Endodermal cell (in vitro differentiated cells): Measurements from ENCODE around the gene GHRL. TPM values are rescaled to one million over a fixed set of nuclear protein-coding genes. Genes with fewer than 3 reads are reported as not detected.

Source experiments
- DNase-seq: peaks from one replicate; pipeline ENCODE4 v3.0.0-alpha.2; 2017
- H3K27ac ChIP-seq: 2 replicates; pipeline ENCODE4 v1.5.1; 2013; ENCODE audit warnings: mild to moderate bottlenecking, low read depth, low read length, moderate library complexity
- H3K27me3 ChIP-seq: 2 replicates; pipeline ENCODE4 v1.6.1; 2013; ENCODE audit warnings: mild to moderate bottlenecking, low read length, moderate library complexity; ENCODE audit not compliant: insufficient read depth, control insufficient read depth, poor library complexity, severe bottlenecking
- H3K36me3 ChIP-seq: 2 replicates; pipeline ENCODE4 v1.7.0; 2013; ENCODE audit warnings: mild to moderate bottlenecking, low read length, moderate library complexity; ENCODE audit not compliant: control insufficient read depth, insufficient read depth
- H3K4me1 ChIP-seq: one replicate; pipeline ENCODE4 v1.7.0; 2013; ENCODE audit warnings: low read length; ENCODE audit not compliant: control insufficient read depth, insufficient read depth
- H3K4me3 ChIP-seq: 2 replicates; pipeline ENCODE4 v1.5.1; 2013; ENCODE audit warnings: mild to moderate bottlenecking, low read length, moderate library complexity
- H3K9ac ChIP-seq: 2 replicates; pipeline ENCODE4 v1.6.1; 2013; ENCODE audit warnings: mild to moderate bottlenecking, low read length, moderate library complexity; ENCODE audit not compliant: poor library complexity, severe bottlenecking; ENCODE audit errors: extremely low read depth
- H3K9me3 ChIP-seq: 2 replicates; pipeline ENCODE4 v1.6.1; 2013; ENCODE audit warnings: mild to moderate bottlenecking, low read length, moderate library complexity; ENCODE audit not compliant: control insufficient read depth
- H3K27ac Mint-ChIP-seq: 2 replicates; pipeline ENCODE4 v1.8.0; 2020; ENCODE audit warnings: mixed read lengths
- H3K27me3 Mint-ChIP-seq: 2 replicates; pipeline ENCODE4 v1.8.0; 2021; ENCODE audit warnings: mild to moderate bottlenecking, mixed read lengths; ENCODE audit not compliant: insufficient read depth
- H3K36me3 Mint-ChIP-seq: 2 replicates; pipeline ENCODE4 v1.8.0; 2020; ENCODE audit warnings: low read depth, mixed read lengths
- H3K4me1 Mint-ChIP-seq: 2 replicates; pipeline ENCODE4 v1.8.0; 2020; ENCODE audit warnings: mixed read lengths
- H3K4me3 Mint-ChIP-seq: 2 replicates; pipeline ENCODE4 v1.8.0; 2020; ENCODE audit warnings: mild to moderate bottlenecking, moderate library complexity, mixed read lengths
- H3K9me3 Mint-ChIP-seq: 2 replicates; pipeline ENCODE4 v1.8.0; 2020; ENCODE audit warnings: mild to moderate bottlenecking, mixed read lengths
- CTCF ChIP-seq: fragments of 200-600 bp; sonication (generic); conservative IDR thresholded peaks from 2 replicates; pipeline ENCODE4 v1.5.0; 2021; ENCODE audit warnings: antibody characterized with exemption, mild to moderate bottlenecking
- WGBS, 2 experiments: methylation state at CpG; one replicate each; pipeline versions ENCODE4 v1.1.5 to v1.1.7; 2013; ENCODE audit warnings: missing lambda C conversion rate in 2 of 2, mixed read lengths in 1 of 2; ENCODE audit not compliant: insufficient coverage in 1 of 2, insufficient read length in 1 of 2; 5-methylcytosine and 5-hydroxymethylcytosine counted together
- total RNA-seq, 2 donors: library from RNA; stranded (reverse); fragmentation: NEBNext Ultra II Directional in 1 of 2; extraction: Animal tissue kit (Norgen Biotek cat#: 25700) in 1 of 2; gene quantifications; 2 replicates in 1 of 2; 3 replicates in 1 of 2; pipeline ENCODE4 v1.2.1, GENCODE V29; 2021

Gene GHRL
- total RNA-seq, 2 donors from 2014 or later = not detected

- peak within 1 kb of the TSS; percentile 96 for H3K4me3 ChIP-seq
- H3K27me3 ChIP-seq = no peaks in the 10 kb centered on the region
- Mint-ChIP-seq H3K27ac (peak within 1 kb of the TSS; percentile 90), H3K9me3 (peaks cover 38% of the 10 kb centered on the region), H3K36me3 (peaks cover 19% of the 10 kb centered on the region), H3K4me1 (peaks cover 22% of the 10 kb centered on the region), H3K4me3 (peak within 1 kb of the TSS; percentile 86), H3K27me3 (peaks cover 11% of the 10 kb centered on the region)
- H3K9ac ChIP-seq = peak within 1 kb of the TSS; percentile 81
- H3K27ac ChIP-seq = no peak within 1 kb of the TSS
- H3K36me3 ChIP-seq = peaks cover 10% of the 10 kb centered on the region
- WGBS, 2 experiments = 0 to 1% methylated on average over 43 to 80 of the region's 80 CpGs
- H3K4me1 ChIP-seq = no peaks in the 10 kb centered on the region
- DNase-seq = peak; percentile 99
- peaks cover 19% of the 10 kb centered on the region for H3K9me3 ChIP-seq
- TF ChIP-seq CTCF = no peak
Measured at GRCh38 chr3:10248184-10248983, 44.4 kb downstream of the GHRL start, which contains the start of gene TATDN2. TSS of gene TATDN2 (plus strand) at chr3:10248459. CDS start at chr3:10249201, 742 bp downstream.

GRCh38 chr3:10247679-10248183, 45.0 kb downstream of the GHRL start:
- H3K36me3 Mint-ChIP-seq = peaks cover 13% of the 10 kb centered on the region
- Histone ChIP-seq H3K9me3 (peaks cover 19% of the 10 kb centered on the region), H3K4me1 (no peaks in the 10 kb centered on the region), H3K9ac (no peak overlapping the region), H3K36me3 (peaks cover 6% of the 10 kb centered on the region), H3K27ac (no peak overlapping the region), H3K4me3 (peak overlapping the region; percentile 54), H3K27me3 (no peaks in the 10 kb centered on the region)
- peaks cover 38% of the 10 kb centered on the region for H3K9me3 Mint-ChIP-seq
- peak overlapping the region; percentile 86 for H3K4me3 Mint-ChIP-seq
- TF ChIP-seq CTCF = no peak
- peak overlapping the region; percentile 85 for H3K27ac Mint-ChIP-seq
- 81 to 88% methylated on average over 7 to 14 of the region's 14 CpGs for WGBS, 2 experiments
- H3K4me1 Mint-ChIP-seq = peaks cover 22% of the 10 kb centered on the region
- DNase-seq = no peak
- peaks cover 11% of the 10 kb centered on the region for H3K27me3 Mint-ChIP-seq

- Histone ChIP-seq H3K27ac (no peak overlapping the region), H3K9me3 (peaks cover 19% of the 10 kb centered on the region), H3K36me3 (no peaks in the 10 kb centered on the region), H3K4me3 (no peak overlapping the region), H3K9ac (no peak overlapping the region), H3K27me3 (no peaks in the 10 kb centered on the region), H3K4me1 (no peaks in the 10 kb centered on the region)
- H3K27me3 Mint-ChIP-seq = peaks cover 11% of the 10 kb centered on the region
- H3K9me3 Mint-ChIP-seq = peaks cover 38% of the 10 kb centered on the region
- H3K4me1 Mint-ChIP-seq = peaks cover 13% of the 10 kb centered on the region
- no peak overlapping the region for H3K27ac Mint-ChIP-seq
- TF ChIP-seq CTCF = no peak
- no peak for DNase-seq
- WGBS, 2 experiments = 88 to 100% methylated on average over 3 to 6 of the region's 6 CpGs
- H3K36me3 Mint-ChIP-seq = peaks cover 1% of the 10 kb centered on the region
- H3K4me3 Mint-ChIP-seq = no peak overlapping the region
Measured at GRCh38 chr3:10245081-10245712, 47.5 kb downstream of the GHRL start.
